ENCODE results near the gene CERS6.

Gene CERS6

DNA sequence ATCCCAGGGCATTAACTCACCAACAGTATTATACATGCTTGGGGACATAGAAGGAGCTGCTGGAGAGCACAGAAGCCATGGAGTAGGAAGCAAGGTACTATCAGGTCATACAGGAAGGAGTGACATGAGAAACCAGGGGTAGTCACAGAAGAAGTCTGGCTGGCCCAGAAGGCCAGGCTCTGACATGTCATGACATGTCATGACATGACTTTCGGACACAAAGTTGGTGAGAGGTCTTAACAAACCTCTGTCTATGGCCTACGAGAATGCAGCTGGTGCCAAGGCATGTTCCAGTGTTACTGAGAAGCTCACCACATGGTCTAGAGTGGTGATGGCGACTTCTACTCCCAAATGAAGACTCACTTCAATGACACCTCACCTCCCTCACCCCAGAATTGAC, 3.3 kb upstream of the CERS6 start:
- no peak overlapping the region for H3K4me3 ChIP-seq (replicated peaks in 1 of 2; ENCODE audit: low read depth in 2 of 2, low read length in 2 of 2)
- no peak for DNase-seq (ENCODE audit: low read depth in 2 of 2)
- TF ChIP-seq, protein P1, sequence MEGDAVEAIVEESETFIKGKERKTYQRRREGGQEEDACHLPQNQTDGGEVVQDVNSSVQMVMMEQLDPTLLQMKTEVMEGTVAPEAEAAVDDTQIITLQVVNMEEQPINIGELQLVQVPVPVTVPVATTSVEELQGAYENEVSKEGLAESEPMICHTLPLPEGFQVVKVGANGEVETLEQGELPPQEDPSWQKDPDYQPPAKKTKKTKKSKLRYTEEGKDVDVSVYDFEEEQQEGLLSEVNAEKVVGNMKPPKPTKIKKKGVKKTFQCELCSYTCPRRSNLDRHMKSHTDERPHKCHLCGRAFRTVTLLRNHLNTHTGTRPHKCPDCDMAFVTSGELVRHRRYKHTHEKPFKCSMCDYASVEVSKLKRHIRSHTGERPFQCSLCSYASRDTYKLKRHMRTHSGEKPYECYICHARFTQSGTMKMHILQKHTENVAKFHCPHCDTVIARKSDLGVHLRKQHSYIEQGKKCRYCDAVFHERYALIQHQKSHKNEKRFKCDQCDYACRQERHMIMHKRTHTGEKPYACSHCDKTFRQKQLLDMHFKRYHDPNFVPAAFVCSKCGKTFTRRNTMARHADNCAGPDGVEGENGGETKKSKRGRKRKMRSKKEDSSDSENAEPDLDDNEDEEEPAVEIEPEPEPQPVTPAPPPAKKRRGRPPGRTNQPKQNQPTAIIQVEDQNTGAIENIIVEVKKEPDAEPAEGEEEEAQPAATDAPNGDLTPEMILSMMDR (IDR thresholded peaks at IDR 0.05; ENCODE audit: low read depth, low read length): no peak

DNA sequence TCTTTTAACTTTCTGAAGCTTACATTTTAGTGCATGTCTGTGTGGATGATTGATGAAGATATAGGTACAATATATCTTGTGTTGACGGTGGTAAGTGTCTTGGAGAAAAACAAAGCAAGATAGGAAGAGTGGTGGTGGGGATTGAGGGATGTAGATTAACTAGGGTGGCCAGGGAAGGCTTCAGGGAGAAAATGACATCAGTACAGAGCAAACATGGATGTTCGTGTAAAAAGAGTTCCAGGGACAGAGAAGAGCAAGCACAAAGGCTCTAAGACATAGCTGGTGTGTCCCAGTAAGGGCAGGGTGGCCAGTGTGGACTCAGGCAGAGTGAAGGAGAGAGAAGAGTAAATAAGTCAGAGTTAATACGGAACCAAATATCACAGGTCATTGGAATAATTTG, 2.7 kb upstream of the CERS6 start:
- DNase-seq (ENCODE audit: low read depth in 2 of 2): no peak
- TF ChIP-seq, protein P1 (IDR thresholded peaks at IDR 0.05; ENCODE audit: low read depth, low read length): no peak
- H3K4me3 ChIP-seq (replicated peaks in 1 of 2; ENCODE audit: low read depth in 2 of 2, low read length in 2 of 2): no peak overlapping the region

DNA sequence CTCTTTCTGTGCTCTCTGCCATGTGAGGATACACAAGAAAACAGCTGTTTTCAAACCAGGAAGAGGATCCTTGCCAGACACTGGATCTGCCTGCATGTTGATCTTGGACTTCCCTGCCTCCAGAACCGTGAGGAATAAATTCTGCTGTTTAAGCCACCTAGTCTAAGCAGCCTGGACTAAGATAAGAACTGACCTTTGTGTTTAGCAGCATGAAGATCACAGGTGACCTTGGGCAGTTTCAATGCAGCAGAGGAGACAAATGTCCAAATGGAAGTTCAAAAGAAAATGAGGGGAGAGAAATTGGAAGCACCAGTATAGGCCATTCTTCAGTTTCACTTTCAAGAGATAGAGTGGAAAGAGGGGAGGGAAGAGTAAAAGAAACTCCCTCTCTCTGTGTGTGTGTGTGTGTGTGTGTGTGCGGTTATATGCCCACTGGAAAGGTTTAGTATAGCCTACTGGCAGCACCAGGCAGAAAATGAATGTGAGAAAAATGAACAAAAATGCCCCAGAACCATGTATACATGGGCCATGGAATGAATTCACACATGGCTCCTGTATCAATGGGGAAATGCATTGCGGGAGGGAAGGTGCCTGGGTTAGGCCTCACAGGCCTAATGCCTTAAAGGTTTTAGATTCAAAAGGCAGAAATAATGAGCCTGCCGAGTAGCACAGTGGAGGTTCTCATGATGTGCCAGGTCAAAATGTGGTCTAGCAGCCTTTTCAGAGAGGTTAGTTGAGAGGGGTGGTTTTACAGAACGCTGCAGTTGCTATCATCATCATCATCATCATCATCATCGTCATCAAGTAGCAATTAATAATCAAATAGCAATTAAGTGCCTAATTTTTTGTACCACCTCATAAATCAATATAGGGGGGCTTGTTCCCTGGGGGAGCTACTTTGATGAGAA, 1.1 kb upstream of the CERS6 start:
- TF ChIP-seq, protein P1 (IDR thresholded peaks at IDR 0.05; ENCODE audit: low read depth, low read length): no peak
- no peak for DNase-seq (ENCODE audit: low read depth in 2 of 2)
- peak overlapping the region; percentile 72 to 78 for H3K4me3 ChIP-seq (replicated peaks in 1 of 2; ENCODE audit: low read depth in 2 of 2, low read length in 2 of 2)

DNA sequence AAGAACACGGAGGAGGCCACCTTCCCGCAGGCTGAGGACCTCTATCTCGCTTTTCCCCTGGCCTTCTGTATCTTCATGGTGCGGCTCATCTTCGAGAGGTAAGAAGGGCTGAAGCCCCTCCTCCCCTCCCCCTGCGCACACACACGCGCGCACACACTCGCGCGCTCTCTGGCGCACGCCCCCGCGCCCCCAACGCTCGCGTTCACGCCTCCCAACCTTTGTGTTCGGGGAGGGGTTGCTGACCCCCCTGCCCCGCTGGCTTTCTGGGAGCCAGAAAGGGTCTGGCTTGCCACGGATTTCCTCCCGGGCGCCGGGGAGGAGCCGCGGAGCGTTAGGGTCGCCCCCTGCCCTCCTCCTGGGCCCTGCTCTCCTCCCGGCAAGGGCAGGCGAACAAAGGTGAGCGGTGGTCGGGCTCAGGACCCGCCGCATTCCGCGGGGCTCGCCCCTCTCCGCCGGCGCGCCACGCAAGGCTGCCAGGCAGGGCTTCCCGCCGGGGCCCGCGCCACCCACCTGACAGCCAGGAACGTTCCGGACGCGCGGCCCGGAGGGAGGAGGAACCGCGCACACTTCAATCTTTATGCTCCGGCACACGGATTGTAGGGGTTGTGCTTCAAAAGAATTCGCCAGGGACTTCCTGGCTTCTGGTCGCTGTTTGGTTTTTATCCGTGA, 583 bp downstream of the CERS6 start:
- peak; percentile 27 to 45 for DNase-seq (ENCODE audit: low read depth in 2 of 2)
- peak overlapping the region; percentile 90 to 93 for H3K4me3 ChIP-seq (replicated peaks in 1 of 2; ENCODE audit: low read depth in 2 of 2, low read length in 2 of 2)
- TF ChIP-seq, protein P1 (IDR thresholded peaks at IDR 0.05; ENCODE audit: low read depth, low read length): no peak

DNA sequence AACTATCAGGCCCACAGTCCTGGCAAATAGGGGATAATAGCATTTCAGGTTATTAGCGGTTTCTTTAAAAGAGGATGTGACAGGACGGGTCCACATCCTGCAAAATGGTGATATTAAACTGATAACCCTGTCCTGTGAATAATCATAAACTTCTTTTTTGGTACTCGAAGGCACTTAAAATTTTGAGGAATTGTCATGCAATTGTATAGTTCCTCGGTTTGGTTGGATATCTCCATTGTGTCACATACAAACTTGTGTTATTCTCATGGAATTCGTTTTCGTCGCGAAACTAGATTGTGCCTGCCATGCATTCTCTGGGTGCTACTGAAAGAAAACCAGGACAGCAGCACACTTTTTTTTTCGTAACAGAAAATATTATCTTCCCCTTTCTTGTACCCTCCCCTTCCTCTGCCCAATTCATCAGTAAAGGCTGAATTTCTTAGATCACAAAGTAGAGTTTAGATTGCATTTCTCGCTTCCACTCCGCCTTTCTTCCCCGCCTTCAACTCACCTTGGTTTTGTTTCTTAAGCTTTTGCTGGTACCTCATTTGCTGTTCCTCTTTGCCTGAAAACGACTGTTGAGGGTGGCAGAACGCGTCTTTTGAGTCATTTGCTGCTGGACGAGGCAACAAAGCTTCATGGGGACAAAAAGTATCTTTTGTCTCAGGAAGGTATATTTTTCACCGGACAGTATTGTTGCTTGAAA, 1.3 kb downstream of the CERS6 start:
- H3K4me3 ChIP-seq (replicated peaks in 1 of 2; ENCODE audit: low read depth in 2 of 2, low read length in 2 of 2): peak overlapping the region; percentile 90 to 93
- TF ChIP-seq, protein P1 (IDR thresholded peaks at IDR 0.05; ENCODE audit: low read depth, low read length): no peak
- DNase-seq (ENCODE audit: low read depth in 2 of 2): peak in 1 of 2 donors; percentile 7

DNA sequence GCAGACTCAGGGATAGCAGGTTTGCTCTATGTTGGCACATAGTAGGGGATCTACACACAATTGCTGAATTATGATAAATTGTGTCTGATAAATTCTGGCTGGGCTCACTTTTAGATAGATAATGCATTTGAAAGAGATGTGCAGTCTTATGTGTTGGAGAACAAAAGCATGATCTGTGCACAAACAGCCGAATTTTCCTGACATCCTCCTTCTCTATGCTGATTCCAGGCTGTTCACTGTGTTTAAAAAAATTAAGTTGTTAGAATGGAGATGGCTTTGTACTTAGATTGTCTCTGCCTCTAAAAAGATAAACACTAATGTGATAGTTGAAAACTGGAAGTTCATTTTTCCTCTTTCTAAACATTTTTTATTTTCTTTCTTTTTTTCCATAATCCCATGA, 2.1 kb downstream of the CERS6 start:
- no peak for DNase-seq (ENCODE audit: low read depth in 2 of 2)
- H3K4me3 ChIP-seq (replicated peaks in 1 of 2; ENCODE audit: low read depth in 2 of 2, low read length in 2 of 2): peak overlapping the region in 1 of 2 donors; percentile 90
- TF ChIP-seq, protein P1 (IDR thresholded peaks at IDR 0.05; ENCODE audit: low read depth, low read length): no peak

Data from cardiac fibroblast (primary cell).